ENCODE measurements around the gene KLHL42.
A peak's percentile ranks its signal among the peaks of the same experiment; 100 is the strongest.
"Not testable (repeated sequence)": the region's sequence is repeated elsewhere in the genome, so short reads cannot be mapped to it uniquely, and the experiment has no call there.

KLHL42 gene

GRCh38 chr12:27779920-27780611, at the start of gene KLHL42, which contains the start of gene MANSC4:
KLHL42 (plus strand) TSS chr12:27780233; CDS start chr12:27780331, 98 bp downstream.
MANSC4 (minus strand) TSS chr12:27780236; CDS start chr12:27771276, 8,960 bp downstream.
- DNase-seq (ENCODE audit: low spot score) = peak; percentile 94

DNA sequence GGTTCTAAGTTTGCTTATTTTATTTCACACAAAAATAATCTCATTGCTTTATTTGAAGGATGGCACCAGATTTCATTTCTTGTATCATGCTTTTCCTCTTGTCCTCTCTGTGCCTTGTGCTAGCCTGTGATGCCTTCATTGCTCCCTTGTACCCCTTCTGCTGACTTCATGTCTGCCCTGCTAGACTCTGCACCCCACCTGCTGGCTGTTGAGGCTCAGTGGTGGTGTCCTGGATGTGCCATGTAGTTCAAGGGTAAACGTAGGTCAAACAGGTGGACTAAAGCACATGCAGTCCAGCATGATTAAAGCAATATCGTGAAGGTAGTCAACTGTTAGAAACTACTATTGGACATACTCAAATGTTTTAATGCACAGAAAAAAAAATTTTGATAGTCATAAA, 47.8 kb upstream of the KLHL42 start:
- peak; percentile 7 for DNase-seq (ENCODE audit: low spot score)

DNA sequence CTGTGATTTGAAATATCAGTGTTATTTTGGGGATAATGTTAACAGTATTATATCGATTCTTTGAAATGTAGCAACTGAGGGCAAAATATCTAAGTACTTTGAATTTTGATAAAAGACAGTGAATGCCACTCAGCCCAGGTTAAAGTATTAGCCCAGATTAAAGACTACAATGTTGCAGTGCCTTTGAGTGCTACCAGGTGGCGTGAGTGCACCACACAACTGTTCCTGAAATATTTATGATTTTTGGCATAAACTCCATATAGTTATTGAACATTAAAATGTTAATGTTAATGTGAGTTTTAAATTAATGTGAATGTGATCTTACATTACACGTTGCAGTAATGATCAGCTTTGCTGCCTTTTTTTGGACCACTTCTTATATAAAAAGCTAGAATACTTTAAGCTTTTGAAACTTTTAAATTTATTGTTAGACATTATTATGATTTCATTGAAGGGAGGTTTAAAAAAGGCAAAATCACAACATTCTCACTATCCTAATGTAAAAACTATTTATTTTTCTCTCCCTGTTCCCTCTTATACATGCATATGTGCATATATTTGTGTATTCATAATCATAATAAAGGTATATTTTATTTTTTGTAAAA, 46.9 kb upstream of the KLHL42 start:
- peak; percentile 68 for DNase-seq (ENCODE audit: low spot score)

DNA sequence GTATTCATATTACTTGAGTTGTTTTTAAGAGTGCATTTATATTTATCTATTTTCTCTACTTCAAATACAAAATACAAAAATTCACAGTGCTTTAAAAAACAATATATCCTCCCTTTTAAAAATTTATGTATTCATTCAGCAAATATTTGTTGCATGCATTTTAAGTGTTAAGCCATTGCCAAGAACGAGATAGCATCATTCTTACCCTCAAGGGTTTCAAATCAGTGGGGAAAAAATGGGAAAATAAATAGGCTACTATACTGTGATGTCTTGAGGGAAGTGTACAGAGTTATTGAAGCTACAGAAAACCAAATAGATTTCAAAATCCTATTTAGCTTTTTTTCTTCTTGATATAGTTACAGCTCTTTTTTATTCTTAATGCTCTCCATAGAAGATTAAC, 46.2 kb upstream of the KLHL42 start:
- no peak for DNase-seq (ENCODE audit: low spot score)

DNA sequence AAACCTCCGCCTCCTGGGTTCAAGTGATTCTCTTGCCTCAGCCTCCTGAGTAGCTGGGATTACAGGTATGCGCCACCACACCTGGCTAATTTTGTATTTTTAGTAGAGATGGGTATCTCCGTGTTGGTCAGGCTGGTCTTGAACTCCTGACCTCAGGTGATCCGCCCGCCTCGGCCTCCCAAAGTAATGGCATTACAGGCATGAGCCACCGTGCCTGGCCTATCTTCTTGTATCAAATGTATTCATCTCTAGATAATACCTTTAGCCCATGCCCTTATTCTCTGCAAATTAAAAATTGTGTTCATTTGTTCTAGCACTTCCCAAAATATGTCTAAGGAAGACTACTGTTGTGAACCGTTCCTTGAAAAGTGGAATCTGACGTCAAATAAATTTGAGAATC, 45.7 kb upstream of the KLHL42 start:
- DNase-seq (ENCODE audit: low spot score) = not testable (repeated sequence)

DNA sequence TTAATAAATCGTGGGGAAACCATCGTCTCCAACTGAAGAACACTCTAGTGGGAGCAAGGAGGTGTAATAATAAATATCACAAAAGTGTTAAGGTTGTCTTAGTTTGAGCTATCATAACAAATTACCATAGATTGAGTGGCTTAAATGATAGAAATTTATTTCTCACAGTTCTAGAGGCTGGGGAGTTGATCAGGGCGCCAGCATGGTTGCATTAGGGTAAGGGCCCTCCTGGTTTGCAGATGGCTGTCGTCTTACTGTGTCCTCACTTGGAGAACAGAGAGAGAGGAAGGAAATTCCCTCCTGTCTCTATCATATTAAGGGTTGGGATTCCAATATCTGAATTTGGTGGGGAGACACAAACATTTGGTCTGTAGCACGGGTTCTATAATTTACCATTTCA, 36.4 kb upstream of the KLHL42 start:
- no peak for DNase-seq (ENCODE audit: low spot score)

DNA sequence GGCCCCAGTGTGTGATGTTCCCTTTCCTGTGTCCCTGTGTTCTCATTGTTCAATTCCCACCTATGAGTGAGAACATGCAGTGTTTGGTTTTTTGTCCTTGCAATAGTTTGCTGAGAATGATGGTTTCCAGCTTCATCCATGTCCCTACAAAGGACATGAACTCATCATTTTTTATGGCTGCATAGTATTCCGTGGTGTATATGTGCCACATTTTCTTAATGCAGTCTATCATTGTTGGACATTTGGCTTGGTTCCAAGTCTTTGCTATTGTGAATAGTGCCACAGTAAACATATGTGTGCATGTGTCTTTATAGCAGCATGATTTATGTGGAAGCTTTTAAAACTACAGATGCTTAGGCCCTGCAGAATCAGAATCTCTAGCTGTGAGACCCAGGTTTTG, 34.3 kb upstream of the KLHL42 start:
- DNase-seq (ENCODE audit: low spot score) = not testable (repeated sequence)

DNA sequence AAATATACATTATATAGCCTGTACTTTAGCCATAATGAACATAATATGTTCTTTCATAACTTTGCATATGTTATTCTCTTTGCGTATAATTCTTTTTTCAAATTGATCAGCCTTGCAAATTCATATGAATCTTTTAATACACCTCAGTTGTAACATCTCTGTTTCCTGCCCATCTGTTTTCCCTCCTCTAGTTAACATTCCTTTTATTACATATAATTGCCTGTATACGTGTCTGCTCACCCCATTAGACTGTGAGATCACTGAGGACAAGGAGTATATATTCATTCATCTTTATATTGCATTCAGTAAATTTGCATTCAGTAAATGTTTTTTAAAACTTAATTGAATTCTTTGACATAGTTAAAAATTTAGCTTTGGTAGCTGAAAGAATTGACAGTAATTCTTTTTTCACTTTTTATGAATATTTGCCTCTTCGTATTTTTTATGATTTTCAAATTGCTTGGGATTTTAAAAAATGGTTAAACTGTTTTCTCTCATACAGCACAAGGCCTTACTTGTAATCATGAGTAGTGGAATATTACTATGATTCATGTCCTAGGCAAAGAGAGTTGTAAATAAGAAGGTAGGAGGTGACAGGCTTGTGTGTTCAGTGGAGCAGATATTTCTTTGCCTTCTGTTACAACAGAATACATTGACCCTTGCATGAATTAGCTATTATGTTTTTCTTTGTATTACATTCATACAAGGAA, 32.8 kb upstream of the KLHL42 start:
- DNase-seq (ENCODE audit: low spot score) = peak; percentile 24

DNA sequence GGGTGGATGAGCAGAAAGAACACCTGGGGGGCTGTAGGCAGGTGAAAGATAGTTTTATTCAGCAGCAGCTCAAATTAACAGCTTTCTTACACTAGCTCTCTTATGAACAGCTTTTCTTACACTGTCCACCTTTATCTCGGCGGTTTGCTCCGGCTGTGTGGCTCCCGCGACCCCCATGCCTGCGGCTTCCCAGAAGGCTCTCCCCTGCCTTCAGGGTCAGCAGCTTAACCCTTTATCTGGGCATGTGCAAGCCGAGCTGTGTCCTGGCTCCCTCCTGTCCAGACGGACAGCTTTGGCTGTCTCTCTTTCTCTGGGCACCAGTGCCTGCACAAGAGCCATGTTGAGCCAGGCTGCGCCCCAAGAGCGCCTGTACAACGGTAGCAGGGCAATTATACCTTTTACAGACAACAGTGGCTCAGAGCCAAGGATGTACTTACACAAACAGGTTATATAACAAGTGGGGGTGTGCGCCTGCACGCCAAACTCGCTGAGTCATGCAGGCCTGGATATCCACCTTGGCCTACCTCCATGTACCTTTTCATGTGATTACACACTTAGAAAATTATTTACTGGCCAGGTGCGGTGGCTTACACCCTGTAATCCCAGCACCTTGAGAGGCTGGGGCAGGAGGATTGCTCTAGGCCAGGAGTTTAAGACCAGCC, 28.5 kb upstream of the KLHL42 start:
- no peak for DNase-seq (ENCODE audit: low spot score)

DNA sequence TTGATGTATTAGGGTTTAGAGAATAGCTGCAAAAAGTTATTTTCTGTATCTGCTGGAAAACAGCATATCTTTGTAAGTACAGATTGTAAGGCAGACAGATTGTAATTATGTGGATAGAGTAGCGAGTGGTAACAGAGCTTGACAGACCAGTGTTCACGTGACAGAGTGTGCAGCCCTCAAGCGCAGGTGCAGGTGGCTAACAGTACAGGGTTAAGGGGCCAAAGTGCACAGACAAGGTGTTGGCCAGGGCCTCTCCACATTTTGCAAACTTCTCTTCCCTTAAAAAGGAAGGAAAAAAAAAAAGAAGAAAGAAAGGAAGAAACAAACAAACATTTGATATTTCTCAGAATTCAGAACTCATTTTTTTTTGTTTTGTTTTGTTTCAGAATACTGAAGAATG, 25.2 kb upstream of the KLHL42 start:
- no peak for DNase-seq (ENCODE audit: low spot score)

DNA sequence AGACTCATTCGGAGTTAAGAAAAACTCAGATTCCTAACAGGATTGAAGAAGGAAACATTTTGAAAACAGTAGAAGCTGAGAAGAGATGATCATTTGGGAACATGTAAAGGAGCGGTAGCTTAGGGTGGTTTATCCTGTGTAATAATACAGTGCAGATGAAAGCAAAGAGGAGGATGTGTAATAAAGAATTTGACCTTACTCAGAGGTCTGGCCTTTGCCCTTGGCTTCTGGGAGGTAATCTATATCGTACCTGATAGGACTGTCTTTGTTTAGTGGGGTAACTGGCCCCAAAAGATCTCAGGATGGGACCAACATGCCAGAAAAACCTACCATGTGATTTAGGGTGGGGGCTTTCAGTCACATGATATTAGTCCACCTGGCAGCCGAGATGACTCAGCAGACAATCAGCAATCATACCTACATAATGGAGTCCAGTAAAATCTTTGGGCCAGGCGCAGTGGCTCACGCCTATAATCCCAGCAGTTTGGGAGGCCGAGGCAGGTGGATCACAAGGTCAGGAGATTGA, 23.3 kb upstream of the KLHL42 start:
- no peak for DNase-seq (ENCODE audit: low spot score)

GRCh38 chr12:27762757-27763156, 17.3 kb upstream of the KLHL42 start:
- no peak for DNase-seq (ENCODE audit: low spot score)

GRCh38 chr12:27766587-27766986, 13.4 kb upstream of the KLHL42 start:
- DNase-seq (ENCODE audit: low spot score) = no peak

- DNase-seq (ENCODE audit: low spot score) = no peak
Measured at GRCh38 chr12:27769142-27769673, 10.8 kb upstream of the KLHL42 start.

DNA sequence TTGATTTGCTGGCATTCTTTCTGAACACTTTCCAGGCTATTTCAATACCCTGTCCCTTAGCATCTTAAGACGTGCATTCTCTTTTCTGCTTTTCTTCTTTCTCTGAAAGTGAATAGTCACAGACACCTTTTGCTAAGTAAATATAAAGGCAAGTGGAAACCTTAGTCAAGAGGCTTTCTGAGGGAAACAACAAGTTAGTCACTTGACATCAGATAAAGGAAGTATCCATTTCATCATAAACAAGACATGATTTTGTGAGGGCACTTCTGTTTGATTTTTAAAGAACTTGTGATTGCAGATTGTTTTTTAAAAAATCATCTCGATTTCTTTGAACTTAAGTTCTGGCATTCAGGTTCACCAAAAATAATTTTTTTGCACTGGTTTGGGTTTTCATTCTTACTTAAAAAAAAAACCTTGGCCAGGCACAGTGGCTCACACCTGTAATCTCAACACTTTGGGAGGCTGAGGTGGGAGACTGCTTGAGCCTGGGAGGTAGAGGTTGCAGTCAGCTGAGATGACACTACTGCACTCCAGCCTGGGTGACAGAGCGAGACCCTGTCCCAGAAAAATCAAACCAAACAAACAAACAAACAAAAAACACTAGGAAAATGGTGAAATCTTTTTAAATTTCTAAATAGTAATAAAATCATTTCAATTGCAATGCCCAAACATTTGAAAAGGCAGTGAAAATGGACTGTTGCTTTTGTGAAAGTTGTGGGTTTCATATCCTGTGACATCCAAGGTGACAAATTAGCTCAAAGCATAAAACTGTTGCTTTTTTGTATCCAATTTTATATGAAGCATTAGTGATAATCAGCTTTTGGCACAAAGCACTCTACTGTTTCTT, 8.3 kb upstream of the KLHL42 start:
- no peak for DNase-seq (ENCODE audit: low spot score)

DNA sequence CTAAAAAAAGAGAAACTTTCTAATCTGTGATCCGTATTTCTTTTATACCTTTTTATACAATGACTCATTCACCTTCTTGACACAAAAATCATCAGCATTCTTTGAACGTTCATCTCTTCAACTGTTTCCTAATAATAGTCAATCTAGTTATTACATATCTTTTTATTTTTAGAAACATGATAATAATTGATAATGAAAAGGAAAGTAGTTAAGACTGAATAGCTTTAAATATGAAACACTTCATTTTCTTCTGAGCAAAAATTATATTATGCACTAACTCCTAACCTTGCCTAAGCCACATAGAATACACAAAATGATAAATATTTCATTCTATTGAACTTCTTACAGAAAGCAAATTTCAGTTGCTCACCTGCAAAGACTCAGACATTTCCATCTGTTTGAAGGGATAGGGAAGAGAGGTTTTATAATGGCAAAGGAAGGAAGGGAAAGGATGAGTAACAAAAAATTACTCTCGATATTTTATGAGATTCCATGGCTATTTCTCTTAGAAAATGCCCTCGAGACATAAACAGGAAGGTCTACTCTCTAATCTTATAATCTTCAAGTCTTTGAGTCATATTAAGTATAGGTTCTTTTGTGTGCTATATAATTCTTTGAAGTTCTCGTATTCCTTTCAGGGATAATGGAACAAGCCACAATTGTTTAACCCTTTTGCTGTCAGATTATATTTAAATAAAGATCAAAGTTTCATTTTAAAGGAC, 7.5 kb upstream of the KLHL42 start:
- no peak for DNase-seq (ENCODE audit: low spot score)

- DNase-seq (ENCODE audit: low spot score) = no peak
Measured at GRCh38 chr12:27777141-27777540, 2.9 kb upstream of the KLHL42 start.

DNA sequence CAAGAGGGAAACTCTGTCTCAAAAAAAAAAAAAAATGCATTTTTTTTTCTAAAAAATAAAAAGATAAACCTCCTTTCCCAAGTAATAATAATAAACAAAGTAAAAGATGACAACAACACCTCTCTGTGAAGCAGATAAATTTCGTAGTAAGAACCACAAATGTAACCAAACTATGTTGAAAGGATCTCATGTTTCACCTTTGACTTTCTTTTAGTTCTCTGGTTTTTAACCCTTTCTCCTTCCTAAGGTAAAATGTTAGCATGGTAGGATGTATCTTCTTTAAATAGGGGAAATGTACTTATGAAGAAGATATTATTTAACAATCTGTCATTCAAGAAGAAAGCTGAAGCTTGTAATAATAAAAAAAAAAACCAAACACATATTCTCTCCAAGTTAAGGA, 1.8 kb upstream of the KLHL42 start:
- DNase-seq (ENCODE audit: low spot score) = no peak

DNA sequence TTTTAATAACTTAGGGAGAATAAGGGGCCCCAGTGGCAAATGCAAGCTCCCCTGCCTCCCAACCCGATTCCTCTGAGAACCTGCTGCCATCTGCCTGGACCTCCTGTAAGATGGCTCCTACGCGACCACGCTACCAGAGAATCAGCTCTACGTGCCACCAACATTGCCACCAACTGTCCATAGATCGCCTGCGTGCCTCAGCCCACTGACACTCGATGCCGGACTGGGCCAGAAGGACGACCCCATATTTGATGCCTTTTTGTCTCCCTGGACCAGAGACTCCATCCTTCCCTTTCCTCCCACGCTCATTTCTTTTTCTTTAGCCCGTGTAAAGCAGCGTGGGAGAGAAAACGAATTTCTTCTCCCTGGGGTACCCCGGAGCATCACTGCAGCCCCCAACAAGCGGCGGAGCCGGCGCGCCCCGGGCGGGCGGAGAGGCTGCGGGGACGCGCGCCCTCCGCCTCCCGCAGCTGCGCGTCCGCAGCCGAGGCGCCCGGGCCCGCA, 565 bp upstream of the KLHL42 start:
- no peak for DNase-seq (ENCODE audit: low spot score)
